B cell (primary cell): Measurements from ENCODE around the gene NCBP3. TPM values are rescaled to one million over a fixed set of nuclear protein-coding genes. Genes with fewer than 3 reads are reported as not detected.

Experiments
- ATAC-seq: fragments of 200-7000 bp; cut with Tn5 transposase; one replicate; pipeline ENCODE4 v1.10.0; 2021; ENCODE audit warnings: low read depth, mild to moderate bottlenecking, moderate number of reproducible peaks, moderate library complexity
- CTCF ChIA-PET: fragments of 350-600 bp; sonication (Branson Sonifier 250); formaldehyde crosslinking; loops from one replicate; lab custom pipeline; 2021; ENCODE audit warnings: antibody characterized with exemption, inconsistent platforms; lab: Charles Lee
- POLR2A ChIA-PET: fragments of 350-600 bp; sonication (Branson Sonifier 250); formaldehyde crosslinking; loops from one replicate; lab custom pipeline; 2021; ENCODE audit warnings: antibody characterized with exemption; lab: Charles Lee
- DNase-seq: peaks from one replicate; pipeline ENCODE4 v3.0.0; 2013
- H2AFZ ChIP-seq: 2 replicates; pipeline ENCODE4 v1.6.1; 2012; ENCODE audit warnings: mild to moderate bottlenecking, low read depth, low read length; ENCODE audit not compliant: insufficient read depth, poor library complexity, severe bottlenecking
- H3K27ac ChIP-seq, 2 donors: 1 replicate in 1 of 2; 2 replicates in 1 of 2; pipeline ENCODE4 v1.5.1; 2012 to 2013; ENCODE audit warnings: low read length in 2 of 2, mild to moderate bottlenecking in 2 of 2, moderate library complexity in 1 of 2
- H3K27me3 ChIP-seq, 4 experiments: fragments of 200-600 bp in 1 of 4; sonication (generic) in 1 of 4; replicated peaks in 1 of 4; 1 replicate in 2 of 4; 2 replicates in 2 of 4; pipeline versions ENCODE4 v1.6.1 to v1.7.0; 2013 to 2016; ENCODE audit warnings: low read length in 3 of 4, mild to moderate bottlenecking in 2 of 4, mixed read lengths in 1 of 4, moderate library complexity in 1 of 4; ENCODE audit not compliant: insufficient read depth in 4 of 4, control insufficient read depth in 3 of 4; ENCODE audit errors: control extremely low read depth in 1 of 4
- H3K36me3 ChIP-seq, 2 experiments: replicated peaks in 1 of 2; 1 replicate in 1 of 2; 2 replicates in 1 of 2; pipeline versions ENCODE4 v1.6.1 to v1.7.1; 2013; ENCODE audit warnings: low read length in 1 of 2; ENCODE audit not compliant: insufficient read depth in 2 of 2, control insufficient read depth in 1 of 2; ENCODE audit errors: control extremely low read depth in 1 of 2, extremely low read depth in 1 of 2
- H3K4me1 ChIP-seq, 2 donors: fragments of 200-600 bp in 1 of 2; sonication (generic) in 1 of 2; 1 replicate in 1 of 2; 2 replicates in 1 of 2; pipeline versions ENCODE4 v1.5.1 to v1.6.1; 2013 to 2017; ENCODE audit warnings: low read length in 2 of 2; ENCODE audit not compliant: control insufficient read depth in 2 of 2, insufficient read depth in 2 of 2
- H3K4me2 ChIP-seq: replicated peaks from 2 replicates; pipeline ENCODE3; 2012; ENCODE audit warnings: mild to moderate bottlenecking, low read depth, low read length; ENCODE audit not compliant: poor library complexity, severe bottlenecking
- H3K4me3 ChIP-seq, 5 experiments: fragments of 200-600 bp in 1 of 5; sonication (generic) in 1 of 5; 1 replicate in 3 of 5; 2 replicates in 2 of 5; pipeline versions ENCODE4 v1.5.1 to v1.7.0; 2011 to 2016; ENCODE audit warnings: low read length in 4 of 5, mild to moderate bottlenecking in 4 of 5, low read depth in 2 of 5, control low read depth in 1 of 5, moderate library complexity in 1 of 5; ENCODE audit not compliant: insufficient read depth in 1 of 5; ENCODE audit errors: control extremely low read depth in 1 of 5, extremely low read depth in 1 of 5
- H3K79me2 ChIP-seq: fragments of 200-600 bp; sonication (generic); one replicate; pipeline ENCODE4 v1.6.0; 2016; ENCODE audit warnings: low read length; ENCODE audit not compliant: control insufficient read depth, insufficient read depth
- H3K9ac ChIP-seq: fragments of 200-600 bp; sonication (generic); 2 replicates; pipeline ENCODE4 v1.6.1; 2017; ENCODE audit warnings: mild to moderate bottlenecking, low read length, moderate library complexity
- H3K9me3 ChIP-seq, 3 donors: one replicate each; pipeline versions ENCODE4 v1.6.1 to v1.7.1; 2013; ENCODE audit warnings: low read length in 2 of 3; ENCODE audit not compliant: control insufficient read depth in 2 of 3, insufficient read depth in 1 of 3; ENCODE audit errors: control extremely low read depth in 1 of 3
- H4K20me1 ChIP-seq: 2 replicates; pipeline ENCODE4 v1.6.0; 2012; ENCODE audit warnings: mild to moderate bottlenecking, low read length; ENCODE audit not compliant: insufficient read depth, control insufficient read depth, poor library complexity, severe bottlenecking
- H3K27ac Mint-ChIP-seq: one replicate; pipeline ENCODE4 v1.8.0; 2021; ENCODE audit warnings: mixed read lengths
- H3K27me3 Mint-ChIP-seq: one replicate; pipeline ENCODE4 v1.8.0; 2021; ENCODE audit warnings: mixed read lengths
- H3K4me1 Mint-ChIP-seq: one replicate; pipeline ENCODE4 v1.8.0; 2021; ENCODE audit warnings: mixed read lengths
- H3K4me3 Mint-ChIP-seq: one replicate; pipeline ENCODE4 v1.8.0; 2021; ENCODE audit warnings: mixed read lengths
- H3K9me3 Mint-ChIP-seq: one replicate; pipeline ENCODE4 v1.8.0; 2022; ENCODE audit warnings: mixed read lengths; ENCODE audit not compliant: insufficient read depth
- EZH2 ChIP-seq: IDR thresholded peaks from 2 replicates; pipeline ENCODE4 v1.6.1; 2012; ENCODE audit warnings: borderline replicate concordance, low read depth, mild to moderate bottlenecking, moderate library complexity, low read length; ENCODE audit not compliant: insufficient read depth, poor library complexity, severe bottlenecking
- WGBS: methylation state at CpG from one replicate; pipeline ENCODE4 v1.1.5; 2013; ENCODE audit warnings: missing lambda C conversion rate; ENCODE audit not compliant: insufficient coverage; 5-methylcytosine and 5-hydroxymethylcytosine counted together
- intact Hi-C: fragments of 100-400 bp; cut with micrococcal nuclease; formaldehyde crosslinking; loops from one replicate; pipeline ENCODE4 v1.10.0; 2022
- polyA plus RNA-seq: library from polyadenylated mRNA; depleted of rRNA; stranded (reverse); fragments of >200 nt; gene quantifications from 2 replicates; pipeline ENCODE4 v1.2.3, GENCODE V29; 2012
- total RNA-seq, 2 donors: library from RNA; stranded (reverse); fragments of 120-200 nt in 1 of 2; gene quantifications; 1 replicate in 1 of 2; 2 replicates in 1 of 2; pipeline versions ENCODE4 v1.2.3 to v1.2.4, GENCODE V29; 2013 to 2022
- TF ChIP-seq, protein P1 (sequence below): fragments of 200-600 bp; IDR thresholded peaks from one replicate; pipeline ENCODE4 v1.8.0; 2022; ENCODE audit warnings: antibody characterized with exemption, mild to moderate bottlenecking

NCBP3 gene
- total and polyA plus RNA-seq, 2 donors (not counting 1 experiment from before 2014, with no cell fraction given), result 11.1 to 71.7 TPM

DNA sequence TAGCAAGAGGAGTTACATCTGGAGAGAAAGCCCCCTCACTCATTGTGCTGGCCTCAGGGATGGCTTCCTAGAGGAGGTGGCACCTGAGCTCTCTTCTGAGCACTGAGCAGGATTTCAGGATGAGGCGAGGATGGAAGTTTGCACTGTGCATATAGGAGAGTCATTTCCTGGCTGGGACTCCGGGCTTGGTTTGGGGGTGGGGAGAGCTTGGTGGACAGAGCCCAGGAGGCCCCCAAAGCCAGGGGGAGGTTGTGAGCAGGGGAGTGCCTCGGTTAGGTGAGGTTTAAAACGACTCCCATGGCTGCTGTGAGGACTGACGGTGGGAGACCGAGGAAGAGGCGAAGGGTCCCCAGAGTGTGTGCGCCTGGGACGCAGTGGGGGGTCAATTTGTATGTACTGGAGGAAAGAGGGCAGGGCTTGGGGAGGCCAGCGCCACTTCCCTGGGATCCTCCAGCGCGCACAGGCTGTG lies 45.6 kb upstream of the NCBP3 start:
- whole genome bisulfite sequencing, result 82% methylated on average over 9 of the region's 12 CpGs
- POLR2A ChIA-PET, result interaction anchor here (1.8 to 2.1 kb wide), 2 partner anchors 13 to 22 kb away, joined by 4 to 12 read pairs; no protein-coding TSS in a partner anchor
- Mint-ChIP-seq H3K27me3 (no peaks in the 10 kb centered on the region), H3K4me1 (peaks cover 52% of the 10 kb centered on the region), H3K27ac (peak overlapping the region; percentile 89), H3K9me3 (no peaks in the 10 kb centered on the region), H3K4me3 (peak overlapping the region; percentile 93)
- Histone ChIP-seq H3K9ac (peak overlapping the region; percentile 77), H3K27me3 (no peaks in the 10 kb centered on the region), H3K4me3 (peak overlapping the region in 4 of 5 experiments; percentile 45 to 75 (median 67)), H4K20me1 (no peaks in the 10 kb centered on the region), H3K4me2 (peak overlapping the region; percentile 100), H3K9me3 (no peaks in the 10 kb centered on the region), H3K4me1 (peaks cover 35 to 57% of the 10 kb centered on the region in 2 donors), H2AFZ (peak overlapping the region; percentile 78), H3K79me2 (peaks cover 15% of the 10 kb centered on the region), H3K27ac (no peak overlapping the region), H3K36me3 (no peaks in the 10 kb centered on the region)
- intact Hi-C loops, result loop anchor here (1.0 to 2.0 kb wide), 3 partner anchors 20 to 49 kb away; no protein-coding TSS in a partner anchor
- ATAC-seq (no peak), DNase-seq (no peak)
- CTCF ChIA-PET, result interaction anchor here (1.6 to 2.6 kb wide), 2 partner anchors 20 to 22 kb away, joined by 4 to 11 read pairs; no protein-coding TSS in a partner anchor
- TF ChIP-seq, protein P1, sequence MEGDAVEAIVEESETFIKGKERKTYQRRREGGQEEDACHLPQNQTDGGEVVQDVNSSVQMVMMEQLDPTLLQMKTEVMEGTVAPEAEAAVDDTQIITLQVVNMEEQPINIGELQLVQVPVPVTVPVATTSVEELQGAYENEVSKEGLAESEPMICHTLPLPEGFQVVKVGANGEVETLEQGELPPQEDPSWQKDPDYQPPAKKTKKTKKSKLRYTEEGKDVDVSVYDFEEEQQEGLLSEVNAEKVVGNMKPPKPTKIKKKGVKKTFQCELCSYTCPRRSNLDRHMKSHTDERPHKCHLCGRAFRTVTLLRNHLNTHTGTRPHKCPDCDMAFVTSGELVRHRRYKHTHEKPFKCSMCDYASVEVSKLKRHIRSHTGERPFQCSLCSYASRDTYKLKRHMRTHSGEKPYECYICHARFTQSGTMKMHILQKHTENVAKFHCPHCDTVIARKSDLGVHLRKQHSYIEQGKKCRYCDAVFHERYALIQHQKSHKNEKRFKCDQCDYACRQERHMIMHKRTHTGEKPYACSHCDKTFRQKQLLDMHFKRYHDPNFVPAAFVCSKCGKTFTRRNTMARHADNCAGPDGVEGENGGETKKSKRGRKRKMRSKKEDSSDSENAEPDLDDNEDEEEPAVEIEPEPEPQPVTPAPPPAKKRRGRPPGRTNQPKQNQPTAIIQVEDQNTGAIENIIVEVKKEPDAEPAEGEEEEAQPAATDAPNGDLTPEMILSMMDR, result no peak
- TF ChIP-seq EZH2, result no peak

DNA sequence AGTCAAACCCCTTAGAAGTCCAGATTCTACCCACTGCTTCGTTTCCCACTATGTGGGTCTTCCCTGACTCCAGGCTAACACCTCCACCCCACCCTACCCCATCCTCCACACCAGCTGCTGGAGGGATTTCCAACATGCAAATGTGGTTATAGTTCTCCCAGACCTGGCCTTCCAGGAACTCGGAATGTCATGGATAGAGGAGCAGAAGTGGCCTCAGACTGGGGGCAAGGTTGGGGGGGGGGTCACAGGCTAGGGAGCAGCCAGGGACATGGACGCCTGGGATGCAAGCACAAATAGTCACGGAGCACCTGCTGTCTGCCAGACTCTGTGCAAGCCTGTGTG lies 44.8 kb upstream of the NCBP3 start:
- peaks cover 57% of the 10 kb centered on the region for H3K4me1 Mint-ChIP-seq
- intact Hi-C loops, result no loop called here
- no peak for DNase-seq
- no peak overlapping the region for H2AFZ ChIP-seq
- H3K4me3 ChIP-seq, result no peak overlapping the region
- no peaks in the 10 kb centered on the region for H3K36me3 ChIP-seq
- no peaks in the 10 kb centered on the region for H3K27me3 Mint-ChIP-seq
- ChIA-PET POLR2A (interaction anchor here (1.2 to 2.1 kb wide), 3 partner anchors 14 to 22 kb away, joined by 4 to 12 read pairs (median 4); no protein-coding TSS in a partner anchor), CTCF (interaction anchor here (0.6 to 2.6 kb wide), 4 partner anchors 21 to 57 kb away, joined by 3 to 11 read pairs (median 4); no protein-coding TSS in a partner anchor)
- no peaks in the 10 kb centered on the region for H3K9me3 Mint-ChIP-seq
- WGBS, result 69% methylated on average over 2 of the region's 4 CpGs
- H3K27ac ChIP-seq, result no peak overlapping the region
- no peaks in the 10 kb centered on the region for H4K20me1 ChIP-seq
- no peak overlapping the region for H3K4me2 ChIP-seq
- peaks cover 15% of the 10 kb centered on the region for H3K79me2 ChIP-seq
- H3K27ac Mint-ChIP-seq, result peak overlapping the region; percentile 65
- H3K4me1 ChIP-seq, result peaks cover 39 to 62% of the 10 kb centered on the region in 2 donors
- no peaks in the 10 kb centered on the region for H3K9me3 ChIP-seq
- TF ChIP-seq EZH2, result no peak
- TF ChIP-seq, protein P1, result no peak
- no peak overlapping the region for H3K9ac ChIP-seq
- peak overlapping the region; percentile 93 for H3K4me3 Mint-ChIP-seq
- ATAC-seq, result no peak
- no peaks in the 10 kb centered on the region for H3K27me3 ChIP-seq
